HepG2 (cell line): Measurements from ENCODE around the gene P2RY6. TPM values are rescaled to one million over a fixed set of nuclear protein-coding genes. Genes with fewer than 3 reads are reported as not detected.
A peak's percentile ranks its signal among the peaks of the same experiment; 100 is the strongest.

Source experiments
- ARHGAP35 ChIP-seq: sonication (generic); formaldehyde crosslinking; IDR thresholded peaks from 2 replicates; pipeline ENCODE4 v1.9.0; 2022; ENCODE audit warnings: mild to moderate bottlenecking, inconsistent platforms, moderate library complexity, missing genetic modification reagents, borderline replicate concordance
- ATF7-NPFF ChIP-seq: sonication (generic); formaldehyde crosslinking; IDR thresholded peaks from 2 replicates; pipeline ENCODE4 v1.8.1; 2023; ENCODE audit warnings: mild to moderate bottlenecking, low read depth, missing genetic modification reagents, moderate library complexity
- CBFB ChIP-seq: sonication (generic); formaldehyde crosslinking; IDR thresholded peaks from 2 replicates; pipeline ENCODE4 v1.4.0; 2020; ENCODE audit warnings: missing genetic modification reagents
- E2F2 ChIP-seq: sonication (generic); formaldehyde crosslinking; IDR thresholded peaks from 2 replicates; pipeline ENCODE4 v1.4.0; 2020; ENCODE audit warnings: missing genetic modification reagents, borderline replicate concordance
- IKZF5 ChIP-seq: IDR thresholded peaks from 2 replicates; pipeline ENCODE4 v1.6.1; 2018; ENCODE audit warnings: missing genetic modification reagents, mild to moderate bottlenecking, missing compliant biosample characterization
- KLF12 ChIP-seq: sonication (generic); formaldehyde crosslinking; IDR thresholded peaks from 2 replicates; pipeline ENCODE4 v1.4.0; 2020; ENCODE audit warnings: missing genetic modification reagents, borderline replicate concordance
- MAFF ChIP-seq: IDR thresholded peaks from 2 replicates; pipeline ENCODE4 v1.6.1; 2011; ENCODE audit warnings: low read depth, low read length, improper control_type of control experiment
- PLSCR1 ChIP-seq: sonication (generic); formaldehyde crosslinking; IDR thresholded peaks from 2 replicates; pipeline ENCODE4 v1.5.0; 2020; ENCODE audit warnings: missing genetic modification reagents, mild to moderate bottlenecking, borderline replicate concordance
- STAT6 ChIP-seq: sonication (generic); formaldehyde crosslinking; IDR thresholded peaks from 2 replicates; pipeline ENCODE4 v1.4.0; 2020; ENCODE audit warnings: missing genetic modification reagents, mild to moderate bottlenecking, borderline replicate concordance
- WIZ ChIP-seq: sonication (generic); formaldehyde crosslinking; IDR thresholded peaks from 2 replicates; pipeline ENCODE4 v1.5.1; 2020; ENCODE audit warnings: mild to moderate bottlenecking, missing genetic modification reagents
- YY1 ChIP-seq: IDR thresholded peaks from 2 replicates; pipeline ENCODE4 v1.6.1; 2011; ENCODE audit warnings: low read length, low read depth, moderate library complexity, mild to moderate bottlenecking; ENCODE audit not compliant: insufficient read depth, insufficient replicate concordance
- ZFY ChIP-seq: sonication (generic); formaldehyde crosslinking; IDR thresholded peaks from 2 replicates; pipeline ENCODE4 v1.4.0; 2020; ENCODE audit warnings: missing genetic modification reagents
- ZNF503 ChIP-seq: sonication (generic); formaldehyde crosslinking; IDR thresholded peaks from 2 replicates; pipeline ENCODE4 v1.4.0; 2020; ENCODE audit warnings: missing genetic modification reagents
- ZNF558 ChIP-seq: sonication (generic); formaldehyde crosslinking; IDR thresholded peaks from 2 replicates; pipeline ENCODE4 v1.9.0; 2022; ENCODE audit warnings: mild to moderate bottlenecking, missing genetic modification reagents, borderline replicate concordance
- ZNF576 ChIP-seq: sonication (generic); formaldehyde crosslinking; IDR thresholded peaks from 2 replicates; pipeline ENCODE4 v1.4.0; 2020; ENCODE audit warnings: mild to moderate bottlenecking, missing genetic modification reagents
- ZNF589 ChIP-seq: sonication (generic); formaldehyde crosslinking; conservative IDR thresholded peaks from 2 replicates; pipeline ENCODE4 v1.8.0; 2022; ENCODE audit warnings: mild to moderate bottlenecking, moderate library complexity, missing genetic modification reagents
- ZSCAN22 ChIP-seq: sonication (generic); formaldehyde crosslinking; IDR thresholded peaks from 2 replicates; pipeline ENCODE4 v1.4.0; 2020; ENCODE audit warnings: mild to moderate bottlenecking, missing genetic modification reagents
- polyA plus RNA-seq, 8 experiments: library from polyadenylated mRNA; depleted of rRNA in 3 of 8; stranded (reverse) in 7 of 8; unstranded in 1 of 8; fragments of >200 nt; fragmentation: Illumina TruSeq in 4 of 8; extraction: Trizol in 4 of 8; gene quantifications; 2 replicates each; pipeline versions ENCODE4 v1.2.1 to v1.2.3, GENCODE V29; 2011 to 2016; ENCODE audit warnings: low read depth in 4 of 8, missing spikeins in 1 of 8, mixed read lengths in 1 of 8; ENCODE audit not compliant: insufficient read depth in 1 of 8
- total RNA-seq, 5 experiments: library from RNA; depleted of rRNA; stranded (reverse); fragments of >200 nt; fragmentation: Illumina TruSeq; extraction: Trizol; gene quantifications; 2 replicates each; pipeline ENCODE4 v1.2.3, GENCODE V29; 2016; ENCODE audit warnings: low read depth in 1 of 5

Gene P2RY6
- total and polyA plus RNA-seq, 2 of the 13 experiments (the other 11 are each of a cell fraction or from before 2014, with no cell fraction given), result 0.09 to 0.29 TPM

GRCh38 chr11:73308961-73309919, 37.1 kb downstream of the P2RY6 start (continued):
- TF ChIP-seq ZNF503 (CRISPR knock-in tag) (peak; percentile 89; the same call in 1 of the 2 replicates), ARHGAP35 (CRISPR knock-in tag) (peak; percentile 37; the same call in 1 of the 2 replicates), ZNF589 (CRISPR knock-in tag) (peak; percentile 80), E2F2 (peak; percentile 81; the same call in 1 of the 2 replicates), CBFB (CRISPR knock-in tag) (peak; percentile 100), IKZF5 (CRISPR knock-in tag) (peak; percentile 76; the same call in 1 of the 2 replicates), KLF12 (CRISPR knock-in tag) (peak; percentile 91), ZFY (CRISPR knock-in tag) (peak; percentile 88), ZNF576 (no peak), YY1 (no peak), ZSCAN22 (CRISPR knock-in tag) (no peak), PLSCR1 (CRISPR knock-in tag) (no peak), STAT6 (no peak), MAFF (no peak), WIZ (0 out of 2 replicates have a peak, but pooled peaks have one; percentile 35), ATF7-NPFF (CRISPR knock-in tag) (peak; percentile 71), ZNF558 (CRISPR knock-in tag) (no peak)
